ENCODE results near the gene ERC1.

The ERC1 gene

DNA sequence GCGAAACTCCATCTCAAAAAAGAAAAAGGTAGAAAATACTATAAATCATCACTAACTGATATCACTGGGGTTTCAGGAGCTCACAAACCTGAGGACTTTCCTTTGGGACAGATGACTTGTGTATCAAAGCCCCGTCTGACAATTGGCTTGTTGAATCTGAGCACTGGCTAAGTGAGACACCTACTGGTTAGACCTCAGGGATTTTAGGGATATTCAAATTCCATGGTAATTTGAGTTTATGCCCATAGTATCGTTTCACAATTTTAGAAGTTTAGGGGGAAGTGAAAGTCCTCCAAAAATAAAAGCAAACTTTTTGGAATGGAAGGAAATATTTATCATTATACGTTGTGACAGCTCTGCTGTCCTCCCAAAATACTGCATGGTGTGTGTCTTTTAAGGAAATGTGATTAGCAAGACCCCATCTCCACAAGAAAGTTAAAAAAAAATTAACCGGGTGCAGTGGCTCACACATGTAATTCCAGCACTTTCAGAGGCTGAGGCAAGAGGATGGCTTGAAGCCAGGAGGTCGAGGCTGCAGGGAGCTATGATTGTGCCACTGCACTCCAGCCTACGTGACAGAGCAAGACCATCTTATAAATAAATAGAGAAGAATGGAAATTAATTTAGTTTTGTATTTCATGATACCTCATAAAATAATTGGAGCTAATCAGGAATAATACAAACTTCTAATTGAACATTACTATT lies 554.1 kb downstream of the ERC1 start:
- no peak for DNase-seq (ENCODE audit: low read depth)

Data from stimulated activated CD8-positive, alpha-beta memory T cell treated with anti-CD3 and anti-CD28 coated beads, Interleukin-12 subunit alpha, Interleukin-12 subunit beta, amount 100 ng/mL, for 4 hours (primary cell).